ENCODE measurements around the gene PIEZO1.

DNA sequence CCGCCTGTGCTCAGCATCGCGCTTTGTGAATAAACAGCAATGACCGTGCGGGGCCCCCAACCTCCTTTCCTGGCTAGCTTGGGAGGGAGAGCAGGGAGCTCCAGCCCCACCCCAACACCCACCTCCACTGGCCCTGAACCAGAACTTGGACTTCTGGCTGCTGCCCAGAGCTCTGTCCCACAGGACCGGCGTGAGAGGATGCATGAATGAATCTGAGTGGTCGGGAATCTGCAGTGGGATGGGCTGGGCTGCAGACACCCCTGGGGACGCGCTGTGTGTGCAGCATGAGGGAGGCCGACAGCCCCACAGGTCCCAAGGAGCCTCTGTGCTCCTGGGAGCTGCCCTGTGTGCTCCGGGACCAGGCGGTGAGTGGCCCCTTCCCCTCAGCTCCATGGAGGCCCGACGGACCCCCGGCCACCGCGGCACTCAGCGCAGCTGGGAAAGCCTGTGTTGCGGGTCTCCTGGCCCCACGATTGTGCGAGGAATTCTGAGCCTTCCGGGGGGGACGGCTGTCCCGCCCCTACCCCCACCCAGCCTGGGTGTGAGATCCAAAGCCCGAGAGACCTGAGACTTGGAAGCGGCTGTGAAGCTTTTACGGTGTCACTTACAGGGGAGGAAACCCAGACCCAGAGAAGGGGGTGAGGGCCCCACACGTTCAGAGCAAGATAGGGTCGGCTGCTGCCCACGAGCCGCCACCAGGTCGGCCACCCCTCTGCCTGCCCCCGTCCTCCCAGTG lies 5.4 kb downstream of the PIEZO1 start:
- TF ChIP-seq, protein P1, sequence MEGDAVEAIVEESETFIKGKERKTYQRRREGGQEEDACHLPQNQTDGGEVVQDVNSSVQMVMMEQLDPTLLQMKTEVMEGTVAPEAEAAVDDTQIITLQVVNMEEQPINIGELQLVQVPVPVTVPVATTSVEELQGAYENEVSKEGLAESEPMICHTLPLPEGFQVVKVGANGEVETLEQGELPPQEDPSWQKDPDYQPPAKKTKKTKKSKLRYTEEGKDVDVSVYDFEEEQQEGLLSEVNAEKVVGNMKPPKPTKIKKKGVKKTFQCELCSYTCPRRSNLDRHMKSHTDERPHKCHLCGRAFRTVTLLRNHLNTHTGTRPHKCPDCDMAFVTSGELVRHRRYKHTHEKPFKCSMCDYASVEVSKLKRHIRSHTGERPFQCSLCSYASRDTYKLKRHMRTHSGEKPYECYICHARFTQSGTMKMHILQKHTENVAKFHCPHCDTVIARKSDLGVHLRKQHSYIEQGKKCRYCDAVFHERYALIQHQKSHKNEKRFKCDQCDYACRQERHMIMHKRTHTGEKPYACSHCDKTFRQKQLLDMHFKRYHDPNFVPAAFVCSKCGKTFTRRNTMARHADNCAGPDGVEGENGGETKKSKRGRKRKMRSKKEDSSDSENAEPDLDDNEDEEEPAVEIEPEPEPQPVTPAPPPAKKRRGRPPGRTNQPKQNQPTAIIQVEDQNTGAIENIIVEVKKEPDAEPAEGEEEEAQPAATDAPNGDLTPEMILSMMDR (IDR thresholded peaks at IDR 0.05), result no peak
- no peak for TF ChIP-seq POLR2AphosphoS5 (IDR thresholded peaks at IDR 0.05)
